ENCODE data around the gene MET. TPM values are rescaled to one million over a fixed set of nuclear protein-coding genes. Genes with fewer than 3 reads are reported as not detected.

The MET gene
- total RNA-seq, 1 donor from 2014 or later = 7.0 TPM

GRCh38 chr7:116832692-116833091 is 160.7 kb downstream of the MET start:
- Histone ChIP-seq H4K20me1 (ENCODE audit: low read depth) (no peaks in the 10 kb centered on the region), H3K4me2 (no peak overlapping the region), H3K27me3 (no peaks in the 10 kb centered on the region), H3K36me3 (no peaks in the 10 kb centered on the region), H3K9ac (no peak overlapping the region), H3K27ac (no peak overlapping the region), H3K9me3 (ENCODE audit: low read depth) (no peaks in the 10 kb centered on the region), H3K4me1 (no peaks in the 10 kb centered on the region), H2AFZ (replicated peaks) (no peak overlapping the region), H3K79me2 (ENCODE audit: low read depth) (no peaks in the 10 kb centered on the region), H3K4me3 (no peak overlapping the region), H3F3A (ENCODE audit: low read depth) (no peaks in the 10 kb centered on the region)
- no peak for TF ChIP-seq EZH2 (IDR thresholded peaks at IDR 0.05)
- no peak for TF ChIP-seq CTCF (IDR thresholded peaks at IDR 0.05)
- no peak for TF ChIP-seq EZH2phosphoT487 (IDR thresholded peaks at IDR 0.05)
- H3K27ac Mint-ChIP-seq = no peak overlapping the region
- no peak overlapping the region for H3K4me3 Mint-ChIP-seq
- no peak for DNase-seq (ENCODE audit: low spot score)
- no peaks in the 10 kb centered on the region for H3K36me3 Mint-ChIP-seq
- H3K27me3 Mint-ChIP-seq (ENCODE audit: insufficient read depth, low read depth) = no peaks in the 10 kb centered on the region
- no peaks in the 10 kb centered on the region for H3K4me1 Mint-ChIP-seq
- H3K9me3 Mint-ChIP-seq = no peaks in the 10 kb centered on the region

- Histone ChIP-seq H3K4me3 (no peak overlapping the region), H4K20me1 (ENCODE audit: low read depth) (no peaks in the 10 kb centered on the region), H3K27me3 (no peaks in the 10 kb centered on the region), H3K9ac (no peak overlapping the region), H3K9me3 (ENCODE audit: low read depth) (no peaks in the 10 kb centered on the region), H3K4me2 (no peak overlapping the region), H3F3A (ENCODE audit: low read depth) (no peaks in the 10 kb centered on the region), H3K79me2 (ENCODE audit: low read depth) (no peaks in the 10 kb centered on the region), H3K4me1 (no peaks in the 10 kb centered on the region), H2AFZ (replicated peaks) (no peak overlapping the region), H3K27ac (no peak overlapping the region), H3K36me3 (no peaks in the 10 kb centered on the region)
- H3K4me3 Mint-ChIP-seq = no peak overlapping the region
- no peaks in the 10 kb centered on the region for H3K4me1 Mint-ChIP-seq
- TF ChIP-seq EZH2phosphoT487 (IDR thresholded peaks at IDR 0.05) = no peak
- no peak for TF ChIP-seq EZH2 (IDR thresholded peaks at IDR 0.05)
- TF ChIP-seq CTCF (IDR thresholded peaks at IDR 0.05) = no peak
- H3K9me3 Mint-ChIP-seq = no peaks in the 10 kb centered on the region
- H3K27ac Mint-ChIP-seq = no peak overlapping the region
- no peak for DNase-seq (ENCODE audit: low spot score)
- no peaks in the 10 kb centered on the region for H3K27me3 Mint-ChIP-seq (ENCODE audit: insufficient read depth, low read depth)
- no peaks in the 10 kb centered on the region for H3K36me3 Mint-ChIP-seq
These were observed 163.0 kb downstream of the MET start for GRCh38 chr7:116834815-116835504.

GRCh38 chr7:116836048-116836447 is 164.1 kb downstream of the MET start:
- DNase-seq (ENCODE audit: low spot score) = no peak
- no peak overlapping the region for H3K4me2 ChIP-seq
- H4K20me1 ChIP-seq (ENCODE audit: low read depth) = no peaks in the 10 kb centered on the region
- H2AFZ ChIP-seq (replicated peaks) = no peak overlapping the region
- no peaks in the 10 kb centered on the region for H3K79me2 ChIP-seq (ENCODE audit: low read depth)
- no peak overlapping the region for H3K9ac ChIP-seq
- TF ChIP-seq EZH2phosphoT487 (IDR thresholded peaks at IDR 0.05) (no peak), CTCF (IDR thresholded peaks at IDR 0.05) (no peak), EZH2 (IDR thresholded peaks at IDR 0.05) (no peak)
- no peaks in the 10 kb centered on the region for H3K9me3 ChIP-seq (ENCODE audit: low read depth)
- Mint-ChIP-seq H3K27ac (no peak overlapping the region), H3K36me3 (no peaks in the 10 kb centered on the region), H3K9me3 (no peaks in the 10 kb centered on the region), H3K4me3 (no peak overlapping the region), H3K4me1 (no peaks in the 10 kb centered on the region), H3K27me3 (ENCODE audit: insufficient read depth, low read depth) (no peaks in the 10 kb centered on the region)
- H3K36me3 ChIP-seq = no peaks in the 10 kb centered on the region
- H3K27me3 ChIP-seq = no peaks in the 10 kb centered on the region
- H3K4me3 ChIP-seq = no peak overlapping the region
- H3K4me1 ChIP-seq = no peaks in the 10 kb centered on the region
- H3K27ac ChIP-seq = no peak overlapping the region
- no peaks in the 10 kb centered on the region for H3F3A ChIP-seq (ENCODE audit: low read depth)
